Measurements from ENCODE around the gene SNRNP25.
A peak's percentile ranks its signal among the peaks of the same experiment; 100 is the strongest.

The SNRNP25 gene

GRCh38 chr16:104928-105327 is 51.3 kb downstream of the SNRNP25 start:
- no peak for DNase-seq

- DNase-seq = no peak
These were observed 51.9 kb downstream of the SNRNP25 start for GRCh38 chr16:105521-105920.

GRCh38 chr16:106623-107324 is 53.1 kb downstream of the SNRNP25 start:
- peak; percentile 44 to 53 for DNase-seq
